MCF 10A (cell line): Measurements from ENCODE around the gene SRPK3. TPM values are rescaled to one million over a fixed set of nuclear protein-coding genes. Genes with fewer than 3 reads are reported as not detected.

ENCODE experiments used
- BruUV-seq: library from RNA; stranded (reverse); fragments of 400-500 nt; replicated peaks from 2 replicates; lab custom pipeline; 2021; lab: Mats Ljungman, UMichigan
- CTCF ChIA-PET: fragments of 300-600 bp; sonication (Branson Sonifier 250); formaldehyde crosslinking; extraction: SDS; loops from one replicate; lab custom pipeline; 2021; ENCODE audit warnings: antibody characterized with exemption, inconsistent platforms; lab: Yijun Ruan, JAX
- POLR2A ChIA-PET: fragments of 300-600, 350-650 bp; sonication (Branson Sonifier 250); formaldehyde crosslinking; extraction: SDS; loops from one replicate; lab custom pipeline; 2020; ENCODE audit warnings: antibody characterized with exemption, inconsistent platforms; lab: Yijun Ruan, JAX
- DNase-seq: peaks from one replicate; pipeline ENCODE4 v3.0.0-alpha.2; 2018; ENCODE audit not compliant: unreplicated experiment
- H3K27ac Mint-ChIP-seq: one replicate; pipeline ENCODE4 v1.8.0; 2022; ENCODE audit warnings: mild to moderate bottlenecking, low read depth, mixed read lengths; ENCODE audit not compliant: unreplicated experiment
- H3K27me3 Mint-ChIP-seq: one replicate; pipeline ENCODE4 v1.8.0; 2022; ENCODE audit warnings: mixed read lengths; ENCODE audit not compliant: insufficient read depth, unreplicated experiment
- H3K36me3 Mint-ChIP-seq: one replicate; pipeline ENCODE4 v1.8.0; 2022; ENCODE audit warnings: mild to moderate bottlenecking, moderate library complexity, mixed read lengths; ENCODE audit not compliant: insufficient read depth, unreplicated experiment
- H3K4me1 Mint-ChIP-seq: one replicate; pipeline ENCODE4 v1.8.0; 2022; ENCODE audit warnings: mixed read lengths; ENCODE audit not compliant: insufficient read depth, unreplicated experiment
- H3K4me3 Mint-ChIP-seq: one replicate; pipeline ENCODE4 v1.8.0; 2022; ENCODE audit warnings: mild to moderate bottlenecking, moderate library complexity, mixed read lengths; ENCODE audit not compliant: unreplicated experiment
- H3K9me3 Mint-ChIP-seq: one replicate; pipeline ENCODE4 v1.8.0; 2022; ENCODE audit warnings: mixed read lengths; ENCODE audit not compliant: unreplicated experiment
- CTCF ChIP-seq: fragments of 200-600 bp; IDR thresholded peaks from one replicate; pipeline ENCODE4 v1.8.0; 2022; ENCODE audit warnings: antibody characterized with exemption, mild to moderate bottlenecking; ENCODE audit not compliant: unreplicated experiment
- intact Hi-C: fragments of 100-400 bp; cut with micrococcal nuclease; formaldehyde crosslinking; loops from 2 replicates; pipeline ENCODE4 v1.14.1; 2022
- total RNA-seq: library from RNA; stranded (reverse); gene quantifications from 2 replicates; pipeline ENCODE4 v1.2.3, GENCODE V29; 2022

Gene SRPK3
- total RNA-seq, 1 experiment from 2014 or later, result not detected

GRCh38 chrX:153784325-153784967, 3.6 kb downstream of the SRPK3 start:
- Mint-ChIP-seq H3K27me3 (no peaks in the 10 kb centered on the region), H3K27ac (no peak overlapping the region), H3K4me3 (no peak overlapping the region), H3K9me3 (no peaks in the 10 kb centered on the region), H3K36me3 (peaks cover 17% of the 10 kb centered on the region), H3K4me1 (no peaks in the 10 kb centered on the region)
- no peak for TF ChIP-seq CTCF
- ChIA-PET CTCF (interaction anchor here (1.0 kb wide), 1 partner anchor 30 kb away, joined by 3 read pairs; no protein-coding TSS in a partner anchor), POLR2A (no interaction called here)
- no TSS peak for BruUV-seq
- intact Hi-C loops, result no loop called here
- no peak for DNase-seq

- Mint-ChIP-seq H3K27ac (no peak overlapping the region), H3K27me3 (no peaks in the 10 kb centered on the region), H3K36me3 (peaks cover 10% of the 10 kb centered on the region), H3K4me3 (no peak overlapping the region), H3K4me1 (no peaks in the 10 kb centered on the region), H3K9me3 (no peaks in the 10 kb centered on the region)
- BruUV-seq, result no TSS peak
- TF ChIP-seq CTCF, result no peak
- ChIA-PET CTCF (no interaction called here), POLR2A (no interaction called here)
- intact Hi-C loops, result no loop called here
- no peak for DNase-seq
These were observed 5.8 kb downstream of the SRPK3 start for GRCh38 chrX:153786669-153787068.

- ChIA-PET POLR2A (interaction anchor here (0.6 kb wide), 1 partner anchor 159 kb away, joined by 3 read pairs; no protein-coding TSS in a partner anchor), CTCF (no interaction called here)
- Mint-ChIP-seq H3K4me1 (no peaks in the 10 kb centered on the region), H3K36me3 (peaks cover 10% of the 10 kb centered on the region), H3K27ac (no peak overlapping the region), H3K27me3 (no peaks in the 10 kb centered on the region), H3K9me3 (no peaks in the 10 kb centered on the region), H3K4me3 (no peak overlapping the region)
- no peak for DNase-seq
- no peak for TF ChIP-seq CTCF
- intact Hi-C loops, result no loop called here
- BruUV-seq, result no TSS peak
These were observed 8.8 kb downstream of the SRPK3 start for GRCh38 chrX:153789654-153790053.

GRCh38 chrX:153791104-153791852, 10.4 kb downstream of the SRPK3 start:
- intact Hi-C loops, result no loop called here
- Mint-ChIP-seq H3K36me3 (peaks cover 9% of the 10 kb centered on the region), H3K9me3 (no peaks in the 10 kb centered on the region), H3K4me1 (no peaks in the 10 kb centered on the region), H3K4me3 (no peak overlapping the region), H3K27ac (no peak overlapping the region), H3K27me3 (no peaks in the 10 kb centered on the region)
- no peak for DNase-seq
- POLR2A ChIA-PET, result interaction anchor here (1.0 kb wide), 1 partner anchor 137 kb away, joined by 4 read pairs; no protein-coding TSS in a partner anchor
- BruUV-seq, result no TSS peak
- CTCF ChIA-PET, result interaction anchor here (0.6 kb wide), 1 partner anchor 69 kb away, joined by 3 read pairs; no protein-coding TSS in a partner anchor
- no peak for TF ChIP-seq CTCF
